KMS-11 (cell line): ENCODE results near the gene CDKL5.

ENCODE experiments used
- H2AFZ ChIP-seq: fragments of 200-600 bp; sonication (generic); 2 replicates; pipeline ENCODE4 v1.6.1; 2016; ENCODE audit warnings: antibody characterized with exemption, mixed run types, low read depth
- H3K27ac ChIP-seq: fragments of 200-600 bp; sonication (generic); 2 replicates; pipeline ENCODE4 v1.6.1; 2016; ENCODE audit warnings: mild to moderate bottlenecking, mixed run types
- H3K27me3 ChIP-seq: fragments of 200-600 bp; sonication (generic); 2 replicates; pipeline ENCODE4 v1.6.1; 2017; ENCODE audit warnings: mild to moderate bottlenecking, low read depth, mixed run types, moderate library complexity; ENCODE audit not compliant: insufficient read depth
- H3K36me3 ChIP-seq: fragments of 200-600 bp; sonication (generic); 2 replicates; pipeline ENCODE4 v1.6.1; 2017; ENCODE audit warnings: mild to moderate bottlenecking, mixed run types; ENCODE audit not compliant: insufficient read depth
- H3K4me1 ChIP-seq: fragments of 200-600 bp; sonication (generic); 2 replicates; pipeline ENCODE4 v1.6.1; 2016; ENCODE audit warnings: mild to moderate bottlenecking, low read depth, mixed run types; ENCODE audit not compliant: poor library complexity, severe bottlenecking
- H3K4me2 ChIP-seq: fragments of 200-600 bp; sonication (generic); 2 replicates; pipeline ENCODE4 v1.7.0; 2016; ENCODE audit warnings: mild to moderate bottlenecking, mixed run types
- H3K4me3 ChIP-seq: fragments of 200-600 bp; sonication (generic); IDR thresholded peaks from 2 replicates; pipeline ENCODE4 v1.6.1; 2017; ENCODE audit warnings: low read depth, low read length, mixed read lengths; ENCODE audit not compliant: insufficient read depth
- H3K79me2 ChIP-seq: fragments of 200-600 bp; sonication (generic); 2 replicates; pipeline ENCODE4 v1.6.1; 2016; ENCODE audit warnings: low read depth, mixed run types; ENCODE audit not compliant: insufficient read depth
- H3K9ac ChIP-seq: fragments of 200-600 bp; sonication (generic); 2 replicates; pipeline ENCODE4 v1.6.1; 2016; ENCODE audit warnings: mild to moderate bottlenecking, mixed run types
- H4K20me1 ChIP-seq: fragments of 200-600 bp; sonication (generic); 2 replicates; pipeline ENCODE4 v1.6.1; 2016; ENCODE audit warnings: mild to moderate bottlenecking, mixed run types; ENCODE audit not compliant: insufficient read depth
- CTCF ChIP-seq: fragments of 200-600 bp; sonication (generic); conservative IDR thresholded peaks from 2 replicates; pipeline ENCODE4 v1.6.1; 2017; ENCODE audit warnings: low read depth, mild to moderate bottlenecking, antibody characterized with exemption, low read length, moderate library complexity, mixed read lengths

Gene CDKL5

GRCh38 chrX:18457000-18457399, 31.6 kb downstream of the CDKL5 start:
- Histone ChIP-seq H3K9ac (no peak overlapping the region), H3K36me3 (no peaks in the 10 kb centered on the region), H3K27ac (no peak overlapping the region), H3K4me1 (no peaks in the 10 kb centered on the region), H3K79me2 (no peaks in the 10 kb centered on the region), H3K4me2 (no peak overlapping the region), H4K20me1 (no peaks in the 10 kb centered on the region), H2AFZ (no peak overlapping the region), H3K4me3 (no peak overlapping the region), H3K27me3 (no peaks in the 10 kb centered on the region)
- TF ChIP-seq CTCF = no peak

- Histone ChIP-seq H2AFZ (no peak overlapping the region), H3K4me1 (no peaks in the 10 kb centered on the region), H3K79me2 (no peaks in the 10 kb centered on the region), H3K27me3 (no peaks in the 10 kb centered on the region), H3K4me3 (no peak overlapping the region), H3K9ac (no peak overlapping the region), H3K36me3 (no peaks in the 10 kb centered on the region), H3K27ac (no peak overlapping the region), H3K4me2 (no peak overlapping the region), H4K20me1 (no peaks in the 10 kb centered on the region)
- no peak for TF ChIP-seq CTCF
Observed at GRCh38 chrX:18461431-18461830, 36.0 kb downstream of the CDKL5 start.

- no peak overlapping the region for H3K27ac ChIP-seq
- H2AFZ ChIP-seq = no peak overlapping the region
- H4K20me1 ChIP-seq = no peaks in the 10 kb centered on the region
- no peaks in the 10 kb centered on the region for H3K79me2 ChIP-seq
- H3K9ac ChIP-seq = no peak overlapping the region
- H3K4me2 ChIP-seq = no peak overlapping the region
- no peak for TF ChIP-seq CTCF
- H3K4me1 ChIP-seq = no peaks in the 10 kb centered on the region
- H3K27me3 ChIP-seq = no peaks in the 10 kb centered on the region
- no peak overlapping the region for H3K4me3 ChIP-seq
- no peaks in the 10 kb centered on the region for H3K36me3 ChIP-seq
Observed at GRCh38 chrX:18464499-18464898, 39.1 kb downstream of the CDKL5 start.

- Histone ChIP-seq H3K4me3 (no peak overlapping the region), H3K79me2 (no peaks in the 10 kb centered on the region), H3K36me3 (no peaks in the 10 kb centered on the region), H3K4me1 (no peaks in the 10 kb centered on the region), H3K9ac (no peak overlapping the region), H3K27ac (no peak overlapping the region), H3K4me2 (no peak overlapping the region), H3K27me3 (no peaks in the 10 kb centered on the region), H2AFZ (no peak overlapping the region), H4K20me1 (no peaks in the 10 kb centered on the region)
- TF ChIP-seq CTCF = no peak
Observed at GRCh38 chrX:18465051-18465450, 39.6 kb downstream of the CDKL5 start.

GRCh38 chrX:18468599-18468998, 43.2 kb downstream of the CDKL5 start:
- TF ChIP-seq CTCF = no peak
- Histone ChIP-seq H3K4me2 (no peak overlapping the region), H3K27ac (no peak overlapping the region), H3K4me3 (no peak overlapping the region), H3K9ac (no peak overlapping the region), H3K36me3 (no peaks in the 10 kb centered on the region), H2AFZ (no peak overlapping the region), H3K27me3 (no peaks in the 10 kb centered on the region), H3K79me2 (no peaks in the 10 kb centered on the region), H3K4me1 (no peaks in the 10 kb centered on the region), H4K20me1 (no peaks in the 10 kb centered on the region)
